ENCODE results near the gene TRMU.
A peak's percentile ranks its signal among the peaks of the same experiment; 100 is the strongest.

TRMU gene

DNA sequence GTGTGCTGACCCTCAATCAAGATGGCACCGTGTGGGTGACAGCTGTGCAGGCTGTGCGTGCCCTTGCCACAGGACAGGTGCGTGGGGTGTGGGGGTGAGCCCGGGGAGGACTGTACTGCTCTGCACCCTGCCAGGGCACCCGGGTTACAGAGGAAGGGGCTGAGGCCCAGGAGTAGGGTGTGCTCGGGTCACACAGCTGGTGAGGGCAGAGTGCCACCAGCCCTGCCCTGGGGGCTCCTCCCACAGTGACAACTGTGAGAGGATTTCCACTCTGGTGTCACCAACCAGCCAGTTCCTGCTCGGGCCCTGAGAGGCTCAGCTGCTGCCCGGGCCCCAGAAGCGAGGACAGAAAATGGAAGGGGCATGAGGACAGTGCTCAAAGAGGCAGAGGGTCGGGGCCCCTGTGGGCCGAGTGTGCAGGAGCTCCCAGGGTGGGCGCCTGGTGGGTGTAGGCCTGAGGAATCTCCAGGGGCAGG, 20.5 kb downstream of the TRMU start:
- DNase-seq (ENCODE audit: low read depth) = no peak

DNA sequence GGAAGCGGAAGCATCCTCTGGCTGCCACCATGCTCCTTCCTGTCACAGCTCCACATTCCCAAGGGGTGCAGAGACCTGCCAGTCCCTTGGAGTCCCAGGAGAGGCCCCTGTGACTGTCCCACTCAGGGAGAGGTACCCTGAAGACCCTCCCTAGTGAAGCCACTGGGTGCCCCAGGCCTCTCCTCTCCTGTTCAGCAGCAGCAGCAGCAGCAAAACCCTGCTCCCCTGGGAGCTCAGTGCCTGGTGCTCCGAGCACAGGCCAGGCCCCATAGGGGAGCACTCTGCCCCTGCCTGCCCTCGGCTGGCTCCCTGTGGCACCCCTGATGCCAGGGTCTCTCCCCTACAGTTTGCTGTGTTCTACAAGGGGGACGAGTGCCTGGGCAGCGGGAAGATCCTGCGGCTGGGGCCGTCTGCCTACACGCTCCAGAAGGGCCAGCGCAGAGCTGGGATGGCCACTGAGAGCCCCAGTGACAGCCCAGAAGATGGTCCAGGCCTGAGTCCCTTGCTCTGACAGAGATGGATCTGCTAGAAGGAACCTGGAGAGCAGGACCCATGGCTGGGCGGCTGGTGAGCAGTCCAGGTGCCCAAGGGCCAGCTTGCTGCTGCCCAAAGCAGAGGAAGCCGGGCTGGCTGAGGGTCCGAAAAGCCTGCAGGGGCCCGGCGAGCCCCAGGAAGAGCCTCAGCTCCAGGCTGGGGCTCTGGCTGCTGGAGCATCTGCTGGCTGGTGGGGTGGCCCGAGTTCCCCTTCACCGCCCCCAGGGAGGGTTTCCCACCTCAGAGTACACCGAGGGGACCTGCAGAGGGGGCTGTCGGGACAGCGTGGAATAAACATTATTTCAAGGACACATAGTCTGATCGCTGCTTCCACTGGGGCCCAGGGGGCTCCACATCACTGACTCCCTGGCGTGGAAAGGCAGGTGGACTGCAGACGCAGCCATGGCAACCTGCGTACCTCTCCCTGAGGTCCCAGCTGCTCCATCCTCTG, 21.3 kb downstream of the TRMU start:
- DNase-seq (ENCODE audit: low read depth) = no peak

DNA sequence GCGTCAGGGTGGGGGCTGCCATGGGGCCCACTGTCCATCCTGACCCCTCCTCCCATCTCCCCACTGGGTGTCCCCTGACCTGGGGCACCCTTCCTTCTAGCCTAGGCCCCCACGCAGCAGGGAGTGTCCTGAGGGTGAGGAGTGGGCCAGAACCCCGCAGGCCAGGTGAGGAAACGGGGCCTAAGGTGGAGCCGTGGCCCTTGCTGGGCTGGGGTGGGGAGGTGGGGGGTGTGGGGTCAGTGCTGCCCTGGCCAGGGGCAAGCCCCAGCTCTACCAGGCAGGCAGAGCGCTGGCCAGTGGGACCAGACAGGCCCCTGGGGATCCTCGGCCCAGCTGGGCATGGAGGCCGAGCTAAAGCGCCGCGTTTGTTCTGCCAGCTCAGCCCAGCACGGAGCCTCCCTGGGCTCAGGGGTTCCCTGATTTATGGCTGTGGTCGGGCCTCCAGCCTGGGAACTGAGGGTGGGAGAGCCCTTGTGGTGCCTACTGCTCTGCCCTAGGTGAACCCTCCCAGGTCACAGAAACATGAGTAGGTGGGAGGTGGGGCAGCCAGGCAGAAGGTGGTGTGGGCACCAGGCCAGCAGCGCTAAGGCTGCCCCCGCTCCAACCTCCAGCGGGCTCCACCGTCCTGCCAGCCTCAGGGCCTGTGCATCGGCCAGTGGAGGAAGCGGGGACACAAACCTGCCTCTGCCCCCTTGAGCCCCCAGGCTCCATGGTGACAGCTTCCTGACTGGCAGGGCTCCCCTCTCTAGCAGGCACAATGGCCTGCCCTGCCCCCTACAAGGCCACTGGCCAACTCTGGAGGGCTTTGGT, 22.4 kb downstream of the TRMU start:
- DNase-seq (ENCODE audit: low read depth) = no peak

DNA sequence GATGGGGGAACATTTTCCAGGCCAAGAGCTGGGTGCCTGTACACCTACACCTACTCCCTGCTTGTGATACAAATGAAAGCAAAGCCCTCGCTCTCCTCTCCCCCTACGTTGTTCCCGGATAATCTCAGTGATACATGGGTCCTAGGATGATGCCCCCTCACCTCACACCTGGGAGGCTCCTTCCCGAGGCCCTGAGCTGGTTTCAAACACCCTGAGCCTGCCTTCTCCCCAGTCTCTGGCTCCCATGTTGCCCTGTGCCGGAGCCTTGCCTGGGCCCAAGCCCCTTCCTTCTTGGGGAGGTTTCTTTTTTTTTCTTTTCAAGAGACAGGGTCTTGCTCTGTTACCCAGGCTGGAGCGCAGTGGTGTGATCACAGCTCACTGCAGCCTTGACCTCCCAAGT, 23.3 kb downstream of the TRMU start:
- no peak for DNase-seq (ENCODE audit: low read depth)

DNA sequence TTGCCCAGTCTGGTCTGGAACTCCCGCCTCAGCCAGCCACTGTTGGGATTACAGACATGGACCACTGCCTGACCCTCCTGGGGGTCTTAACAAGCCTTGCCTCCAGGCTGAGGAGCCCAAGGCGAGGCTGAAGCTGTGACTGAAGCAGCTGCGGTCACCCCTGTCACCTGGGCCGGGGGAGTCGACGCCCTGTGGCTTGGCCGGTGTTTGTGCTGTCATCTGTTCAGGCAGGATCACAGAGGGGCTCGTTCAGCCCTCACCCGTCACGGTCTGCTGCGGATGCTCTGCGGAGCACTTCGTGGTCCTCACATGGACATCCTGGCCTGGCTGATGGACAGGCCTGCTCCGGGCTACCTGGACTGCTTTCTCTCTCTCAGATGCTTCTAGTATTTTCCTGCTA, 23.8 kb downstream of the TRMU start:
- no peak for DNase-seq (ENCODE audit: low read depth)

DNA sequence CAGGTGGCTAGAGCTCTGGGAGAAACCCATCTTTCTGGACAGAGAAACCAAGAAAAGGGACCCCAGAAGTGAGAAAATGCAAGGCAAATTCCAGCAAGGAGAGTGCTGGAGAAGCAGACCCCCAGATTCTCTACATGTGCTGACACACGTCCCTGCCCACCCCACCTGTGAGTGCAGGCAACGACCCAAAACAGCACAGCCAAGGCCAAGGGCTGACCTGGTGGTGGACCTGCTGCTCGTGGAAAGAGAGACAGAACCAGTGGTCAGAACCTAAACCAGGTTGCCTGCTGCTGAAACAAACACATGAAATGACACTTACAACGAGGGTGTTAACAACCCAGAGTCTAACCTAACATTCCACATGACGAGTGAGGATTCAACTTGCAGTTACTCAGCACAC, 24.6 kb downstream of the TRMU start:
- no peak for DNase-seq (ENCODE audit: low read depth)

DNA sequence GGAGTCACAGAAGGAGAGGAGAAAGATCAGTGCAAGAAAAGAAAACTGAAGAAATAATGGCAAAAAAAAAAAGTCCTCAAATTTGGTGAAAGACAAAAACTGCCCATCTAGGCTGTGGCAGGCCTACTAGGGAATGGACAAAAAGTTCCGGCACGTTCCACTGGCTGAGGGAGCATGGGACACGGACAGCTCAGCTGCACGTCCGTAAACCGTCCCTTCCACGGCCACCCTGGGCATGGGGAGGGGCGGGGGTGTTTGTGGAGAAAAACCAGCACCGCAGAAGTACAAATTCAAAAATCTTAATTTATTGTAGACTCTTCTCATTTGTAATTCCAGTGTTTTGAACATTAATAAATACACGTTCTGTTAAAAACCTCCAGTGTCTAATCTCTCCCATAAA, 25.4 kb downstream of the TRMU start:
- no peak for DNase-seq (ENCODE audit: low read depth)

DNA sequence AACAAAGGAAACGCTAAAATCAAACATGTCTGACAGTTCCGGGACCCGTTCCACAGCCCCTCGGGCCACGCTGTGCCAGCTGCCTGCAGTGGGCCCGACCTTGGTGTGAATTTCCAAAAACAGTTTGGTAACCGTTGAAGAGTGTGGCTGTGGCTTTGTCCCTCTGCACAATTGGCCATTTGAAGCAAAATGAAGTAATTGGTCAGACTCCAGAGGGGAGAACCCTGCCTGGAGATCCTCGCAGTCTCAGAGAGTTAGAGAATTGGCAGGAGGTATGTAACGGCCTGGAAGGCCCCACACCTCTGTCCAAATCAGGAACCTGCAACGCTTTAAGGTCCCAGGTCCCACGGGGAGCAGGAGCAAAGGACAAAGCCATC, 26.3 kb downstream of the TRMU start:
- no peak for DNase-seq (ENCODE audit: low read depth)

DNA sequence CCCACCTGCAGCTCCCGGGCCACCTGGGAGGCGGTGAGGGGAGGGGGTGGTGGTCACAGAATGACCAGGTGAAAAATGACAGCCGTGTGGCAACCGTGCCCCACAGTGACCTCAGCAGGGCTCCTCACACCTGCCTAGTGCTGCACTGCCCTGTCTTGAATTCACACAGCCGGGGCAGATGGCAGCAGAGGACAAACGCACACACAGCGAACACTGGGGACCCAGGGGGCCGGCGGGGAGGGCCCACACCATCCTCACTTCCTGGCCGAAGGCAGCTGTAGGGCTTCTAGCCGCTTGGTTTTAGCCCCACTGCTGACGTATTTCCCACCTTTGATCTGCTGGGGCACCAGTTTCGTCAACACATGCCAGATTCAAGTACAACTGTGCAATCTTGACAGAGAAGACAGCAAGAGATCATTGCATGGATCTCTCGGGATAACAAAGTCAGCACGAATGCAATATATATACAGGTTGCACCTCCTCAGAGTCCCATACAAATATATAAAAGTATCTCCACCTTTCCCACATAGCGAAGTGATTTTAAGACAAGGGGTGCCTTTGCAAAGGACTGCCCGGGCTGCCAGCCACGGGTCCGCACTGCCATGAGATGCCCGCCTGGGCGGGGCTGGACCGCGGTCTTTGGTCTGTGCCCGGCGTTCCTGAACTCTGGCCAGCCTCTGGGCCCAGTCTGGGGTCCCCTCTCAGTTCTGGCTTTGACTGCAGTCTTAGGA, 26.9 kb downstream of the TRMU start:
- DNase-seq (ENCODE audit: low read depth) = no peak

DNA sequence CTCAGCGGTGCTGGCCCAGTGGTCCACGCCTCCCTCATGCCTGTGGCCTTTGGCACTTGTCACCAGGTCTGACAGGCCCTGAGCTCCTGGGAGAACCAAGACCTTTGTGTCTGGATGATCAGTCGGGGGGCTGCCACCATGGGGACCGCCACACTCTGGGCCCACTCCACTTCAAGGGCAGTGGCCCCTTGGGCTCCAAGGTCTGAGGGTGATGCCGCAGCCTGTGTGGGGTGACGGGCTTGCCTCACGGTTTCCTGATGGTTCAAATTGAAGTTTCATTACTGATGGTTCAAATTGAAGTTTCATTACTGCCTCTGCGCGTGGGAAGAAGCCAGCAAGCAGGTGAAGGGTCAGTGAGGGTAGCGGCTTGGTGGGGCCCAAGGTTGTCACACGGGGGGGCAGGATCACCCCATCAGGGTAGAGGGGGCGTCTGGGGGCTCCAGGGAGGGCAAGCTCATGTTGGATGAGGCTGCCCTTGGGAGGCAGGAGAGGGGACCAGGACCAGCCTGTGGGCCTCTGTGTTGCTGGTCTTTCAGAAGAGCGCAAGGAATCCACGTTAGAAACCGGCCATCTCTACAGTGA, 27.5 kb downstream of the TRMU start:
- no peak for DNase-seq (ENCODE audit: low read depth)

DNA sequence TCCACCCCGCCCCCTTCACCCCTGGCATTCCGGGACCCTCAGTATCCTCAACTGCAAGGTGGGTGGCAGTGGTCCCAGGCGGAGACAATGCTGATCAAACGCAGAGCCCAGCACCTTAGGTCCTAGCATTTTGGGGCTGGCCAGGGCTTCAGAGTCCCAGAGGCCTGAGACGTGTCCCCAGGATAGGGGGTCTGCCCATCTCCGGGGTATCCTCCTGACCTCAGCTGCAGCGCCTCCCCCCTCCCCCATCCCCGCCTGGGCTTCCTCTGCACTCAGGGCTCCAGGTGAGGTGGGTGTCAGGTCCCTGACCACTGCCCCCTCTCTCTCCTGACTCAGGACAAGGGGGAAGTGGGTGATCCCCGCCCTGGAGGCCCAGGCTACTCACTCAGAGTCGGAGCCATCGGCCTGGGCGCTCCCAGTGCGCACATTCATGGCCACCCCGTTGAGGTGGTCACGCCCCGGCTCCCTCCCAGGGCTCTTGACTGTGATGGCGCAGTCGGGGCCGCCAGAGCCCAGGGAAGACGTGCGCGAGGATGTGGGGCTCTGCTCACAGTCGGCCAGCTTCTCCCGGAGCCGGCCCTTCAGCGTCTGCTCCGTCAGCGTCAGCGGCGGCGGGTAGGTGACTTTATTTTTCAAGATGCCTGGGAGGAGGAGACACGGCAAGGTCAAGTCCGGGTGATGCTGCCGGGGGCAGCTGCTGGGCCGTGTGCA, 28.3 kb downstream of the TRMU start:
- no peak for DNase-seq (ENCODE audit: low read depth)

DNA sequence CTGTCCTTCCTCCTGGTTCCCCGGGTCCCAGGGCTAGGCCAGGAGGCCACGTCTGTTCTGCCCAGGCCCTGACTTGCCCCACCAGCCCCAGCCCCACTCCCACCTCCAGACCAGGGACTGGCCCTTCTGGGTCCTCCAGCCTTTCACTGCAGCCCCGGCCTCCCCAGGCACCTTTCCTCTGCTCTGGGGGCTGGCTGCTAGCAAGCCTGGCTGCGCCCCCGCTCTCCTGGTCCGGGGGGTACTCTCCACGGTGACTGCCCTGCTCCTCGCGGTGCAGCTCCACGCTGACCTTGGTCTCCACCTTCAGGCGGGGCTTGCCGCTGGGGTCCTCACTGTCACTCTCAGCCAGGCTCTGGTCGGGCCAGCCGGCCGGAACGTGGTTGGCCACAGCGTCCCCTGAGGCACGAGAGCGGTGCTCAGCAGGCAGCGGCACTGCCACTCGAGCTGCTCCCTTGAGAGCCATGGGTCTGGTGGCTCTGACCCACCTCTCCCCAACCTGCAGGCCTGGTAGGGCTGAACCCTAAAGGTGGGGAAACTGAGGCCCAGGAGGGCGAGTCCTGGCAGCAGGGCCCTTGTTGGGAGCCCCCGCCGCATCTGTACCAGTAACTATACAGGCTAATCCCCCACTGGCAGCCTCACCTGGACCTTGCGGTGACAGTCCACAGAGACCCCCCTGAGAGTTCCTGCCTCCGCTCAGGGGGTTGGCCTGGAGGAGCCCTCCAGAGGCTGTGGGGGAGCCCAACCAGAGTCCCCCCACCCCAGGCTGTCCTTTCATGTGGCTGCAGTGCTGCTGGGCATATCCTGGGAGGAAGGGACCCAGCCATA, 29.0 kb downstream of the TRMU start:
- DNase-seq (ENCODE audit: low read depth) = no peak

DNA sequence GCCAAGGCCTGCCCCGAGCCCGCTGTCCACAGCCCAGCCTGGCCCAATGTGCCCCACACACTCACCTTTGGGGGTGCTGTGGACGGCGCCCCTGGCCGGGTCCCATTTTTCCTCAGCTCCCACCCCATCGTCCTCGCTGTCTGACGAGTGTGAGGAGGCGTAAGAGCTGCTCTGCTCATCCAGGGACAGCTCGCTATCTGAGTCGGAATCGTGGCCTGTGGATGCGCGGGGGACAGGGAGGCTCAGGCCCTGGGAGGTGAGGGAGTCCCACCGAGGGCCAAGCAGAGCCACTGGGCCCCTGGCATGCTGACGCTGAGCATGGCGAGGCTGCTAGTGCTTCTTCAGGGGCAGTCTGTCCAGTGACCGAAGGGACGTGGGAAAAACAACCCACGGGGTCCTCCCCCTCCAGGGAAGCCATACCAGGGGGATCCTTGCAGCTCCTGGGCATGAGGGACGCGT, 29.7 kb downstream of the TRMU start:
- DNase-seq (ENCODE audit: low read depth) = no peak

DNA sequence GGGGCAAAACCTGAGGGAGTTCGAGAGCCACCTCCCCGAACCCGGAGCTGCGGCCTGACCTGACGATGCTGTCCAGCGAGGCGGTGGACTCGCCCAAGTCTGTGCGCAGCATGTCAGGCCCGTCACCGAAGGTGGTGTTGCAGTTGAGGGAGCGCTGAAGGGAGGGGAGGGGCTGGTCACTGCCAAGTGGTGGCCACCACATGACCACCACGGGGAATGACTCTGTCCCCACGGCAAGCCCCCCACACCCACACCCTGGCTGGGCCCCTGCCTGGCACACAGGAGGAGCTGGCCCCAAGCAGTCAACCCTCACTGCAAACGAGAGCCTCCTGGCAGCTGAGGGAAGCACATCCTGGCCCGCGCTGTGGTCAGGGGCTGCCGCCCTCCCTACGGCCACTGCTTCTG, 30.8 kb downstream of the TRMU start:
- no peak for DNase-seq (ENCODE audit: low read depth)

DNA sequence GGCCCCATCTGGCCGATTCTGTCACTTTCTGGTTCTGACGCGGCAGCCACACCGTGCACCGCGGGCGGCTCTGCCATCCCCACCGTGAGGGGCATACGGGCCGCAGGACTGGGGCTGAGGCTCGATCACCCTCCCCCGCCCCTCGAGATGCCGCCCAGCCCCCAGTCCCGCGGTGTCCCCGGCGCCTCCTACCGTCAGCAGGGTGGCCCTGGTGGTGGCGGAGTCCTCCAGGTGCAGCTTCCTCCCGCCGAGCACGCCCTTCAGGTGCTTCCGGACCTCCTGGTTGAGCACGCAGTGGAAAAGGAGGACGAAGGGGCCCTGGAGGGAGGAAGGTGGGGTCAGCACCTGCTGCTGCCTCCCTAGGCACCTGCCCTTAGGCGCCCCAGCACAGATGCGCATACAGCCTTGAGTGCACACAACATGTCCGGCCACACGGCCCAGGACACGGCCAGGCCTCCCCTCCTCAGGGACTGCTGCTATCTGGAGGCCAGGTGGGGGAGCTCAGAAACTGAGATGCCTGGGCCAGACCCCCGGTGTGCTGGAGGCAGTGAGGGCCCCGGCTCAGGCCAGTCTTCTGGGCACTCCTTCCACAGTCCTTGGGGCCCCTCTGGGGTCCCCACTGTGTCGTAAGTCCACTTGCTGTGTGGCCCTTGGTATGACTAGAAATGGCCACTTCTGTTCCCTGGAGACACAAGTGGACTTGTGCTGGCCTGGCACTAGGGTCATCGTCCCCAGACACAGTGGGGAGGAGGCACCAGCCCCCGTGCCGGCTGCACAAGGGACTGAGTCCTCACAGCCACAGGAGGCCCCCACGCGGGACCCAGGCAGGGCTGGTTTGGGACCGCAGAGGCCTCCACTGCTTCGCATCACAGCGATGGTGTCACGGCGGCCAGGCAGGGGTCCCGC, 31.5 kb downstream of the TRMU start:
- no peak for DNase-seq (ENCODE audit: low read depth)

DNA sequence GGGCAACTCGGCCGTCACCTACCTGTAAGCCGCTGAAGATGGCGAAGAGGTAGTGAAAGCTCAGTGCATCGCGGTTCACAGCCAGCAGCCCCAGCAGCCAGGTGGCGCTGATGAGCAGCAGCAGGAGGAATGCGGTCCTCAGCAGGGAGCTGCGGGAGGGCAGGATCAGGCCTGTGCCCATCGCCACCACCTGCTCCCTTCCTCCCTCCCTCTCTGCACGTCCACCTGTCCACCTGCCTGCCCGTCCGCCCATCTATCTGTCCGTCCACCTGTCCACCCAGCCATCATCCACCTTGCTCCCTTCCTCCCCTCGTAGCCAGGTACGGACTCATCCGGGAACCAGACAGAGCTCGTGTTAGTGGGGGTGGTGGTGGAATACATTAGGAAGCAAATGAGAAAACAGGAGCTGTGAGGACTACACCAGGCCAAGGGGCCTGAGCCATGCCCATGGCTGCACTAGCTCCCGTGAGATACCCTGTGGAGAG, 32.2 kb downstream of the TRMU start:
- DNase-seq (ENCODE audit: low read depth) = peak; percentile 35

DNA sequence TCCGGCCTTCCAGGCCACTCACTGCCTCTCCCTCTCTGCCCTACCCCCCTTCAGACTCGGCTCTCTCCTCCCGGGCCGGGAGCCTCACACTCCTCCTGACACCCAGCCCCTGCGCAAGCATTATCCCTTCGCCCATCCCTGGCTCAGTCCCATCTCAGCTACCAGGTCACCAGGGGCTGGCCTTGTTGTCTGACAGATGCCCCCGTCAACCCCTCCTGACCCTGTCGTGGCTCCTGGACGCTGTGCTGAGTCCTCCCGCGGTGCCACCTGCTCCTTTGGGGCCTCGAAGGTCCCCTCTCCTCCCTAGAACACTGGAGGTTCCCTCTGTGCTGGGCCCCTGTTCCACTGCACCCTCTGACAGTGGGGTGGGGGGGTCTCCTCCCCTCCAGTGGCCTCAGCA, 32.9 kb downstream of the TRMU start:
- DNase-seq (ENCODE audit: low read depth) = no peak

DNA sequence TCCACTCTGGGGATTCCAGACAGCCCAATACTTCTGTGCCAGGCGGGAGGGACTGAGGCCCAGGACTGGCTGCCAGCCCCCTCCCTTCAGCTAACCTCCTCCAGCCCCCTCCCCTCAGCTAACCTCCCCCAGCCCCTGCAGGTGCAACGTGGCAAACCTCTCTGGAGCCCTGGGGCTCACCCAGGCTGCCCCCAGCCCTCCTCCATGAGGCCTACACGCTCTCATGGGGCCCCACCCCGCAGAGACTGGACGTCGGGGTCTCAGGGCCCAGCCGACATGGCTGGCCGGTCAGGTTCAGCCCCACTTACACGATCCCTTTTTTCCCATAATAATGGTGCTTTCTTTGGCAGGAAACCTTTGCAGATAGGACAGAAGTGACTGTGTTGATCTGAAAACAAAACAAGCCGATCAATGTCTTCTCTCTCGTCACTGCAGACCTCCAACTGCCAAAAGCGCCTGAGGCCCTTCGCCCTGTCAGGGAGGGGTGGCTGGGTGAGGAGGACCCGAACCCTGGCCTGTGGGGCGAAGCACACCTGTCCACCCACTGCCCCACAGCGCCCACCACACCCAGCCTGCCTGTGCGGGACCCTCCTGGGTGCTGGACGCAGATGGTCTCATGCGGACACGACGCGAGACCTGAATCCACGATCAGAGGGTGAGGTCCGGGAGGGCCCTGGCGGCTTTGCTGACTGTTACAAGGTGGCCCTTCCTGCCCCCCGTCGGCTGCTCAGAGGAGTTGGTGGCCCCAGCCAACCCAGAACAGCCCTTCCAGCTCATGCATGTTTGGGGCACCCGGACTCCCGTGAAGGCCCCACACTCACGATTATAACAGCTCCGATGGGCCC, 33.6 kb downstream of the TRMU start:
- DNase-seq (ENCODE audit: low read depth) = no peak

All from iris pigment epithelial cell (primary cell).